Ramos (cell line): ENCODE measurements around the gene UBA52.
"Not testable (repeated sequence)": the region's sequence is repeated elsewhere in the genome, so short reads cannot be mapped to it uniquely, and the experiment has no call there.

Experiments used
- in situ Hi-C: fragments of 300-500 bp; cut with MboI; formaldehyde crosslinking; loops from one replicate; pipeline ENCODE4 v1.14.3; 2022; ENCODE audit warnings: low sequenced_read_pairs; ENCODE audit not compliant: unreplicated experiment

UBA52 gene

GRCh38 chr19:18571564-18572344 is at the start of gene UBA52:
TSS of gene UBA52 (plus strand) at chr19:18571857. CDS start at chr19:18573301, 1,444 bp downstream.
- in situ Hi-C loops: no loop called here

GRCh38 chr19:18522124-18522861 is 49.4 kb upstream of the UBA52 start:
- in situ Hi-C loops: no loop called here

- in situ Hi-C loops: not testable (repeated sequence)
Measured at GRCh38 chr19:18522862-18523440, 48.7 kb upstream of the UBA52 start.

GRCh38 chr19:18523841-18524240 is 47.8 kb upstream of the UBA52 start:
- in situ Hi-C loops: no loop called here

- in situ Hi-C loops: no loop called here
Measured at GRCh38 chr19:18526316-18526715, 45.3 kb upstream of the UBA52 start.

GRCh38 chr19:18529782-18530181 is 41.9 kb upstream of the UBA52 start:
- in situ Hi-C loops: no loop called here

GRCh38 chr19:18531485-18531884 is 40.2 kb upstream of the UBA52 start:
- in situ Hi-C loops: no loop called here

GRCh38 chr19:18532168-18532890 is 39.3 kb upstream of the UBA52 start:
- in situ Hi-C loops: no loop called here

GRCh38 chr19:18533058-18533457 is 38.6 kb upstream of the UBA52 start:
- in situ Hi-C loops: no loop called here

- in situ Hi-C loops: no loop called here
Measured at GRCh38 chr19:18536475-18536874, 35.2 kb upstream of the UBA52 start.

GRCh38 chr19:18537431-18537830 is 34.2 kb upstream of the UBA52 start:
- in situ Hi-C loops: no loop called here

- in situ Hi-C loops: no loop called here
Measured at GRCh38 chr19:18538115-18538514, 33.5 kb upstream of the UBA52 start.

- in situ Hi-C loops: no loop called here
Measured at GRCh38 chr19:18539372-18539771, 32.3 kb upstream of the UBA52 start.

GRCh38 chr19:18540200-18540599 is 31.5 kb upstream of the UBA52 start:
- in situ Hi-C loops: not testable (repeated sequence)

- in situ Hi-C loops: no loop called here
Measured at GRCh38 chr19:18541258-18541991, 30.2 kb upstream of the UBA52 start.

GRCh38 chr19:18541992-18542940 is 29.4 kb upstream of the UBA52 start:
- in situ Hi-C loops: no loop called here

- in situ Hi-C loops: no loop called here
Measured at GRCh38 chr19:18542941-18543813, 28.5 kb upstream of the UBA52 start, which contains the start of gene FKBP8. TSS of gene FKBP8 (minus strand) at chr19:18543573. CDS start at chr19:18541970, 1,603 bp downstream.
